Right ventricle myocardium superior (tissue), 1 donor: ENCODE results near the gene GLB1L3. TPM values are rescaled to one million over a fixed set of nuclear protein-coding genes. Genes with fewer than 3 reads are reported as not detected.
"Not testable (repeated sequence)": the region's sequence is repeated elsewhere in the genome, so short reads cannot be mapped to it uniquely, and the experiment has no call there.

Source experiments
- ATAC-seq: fragments of 200-7000 bp; cut with Tn5 transposase; one replicate; pipeline ENCODE4 v1.9.1; 2020; ENCODE audit warnings: mild to moderate bottlenecking; ENCODE audit not compliant: poor library complexity
- DNase-seq: peaks from one replicate; pipeline ENCODE4 v3.0.0-alpha.2; 2020
- intact Hi-C: fragments of 100-400 bp; cut with DNase I; formaldehyde crosslinking; loops from one replicate; pipeline ENCODE4 v1.11.2; 2022
- total RNA-seq: library from RNA; stranded (reverse); fragmentation: NEBNext Ultra II Directional; extraction: Animal tissue kit (Norgen Biotek cat#: 25700); gene quantifications from one replicate; pipeline ENCODE4 v1.2.1, GENCODE V29; 2021
- donor health status: DM: no; HTN: yes; CAD: no; lungs with severe emphysema.

The GLB1L3 gene
- total RNA-seq, 1 donor from 2014 or later = not detected

DNA sequence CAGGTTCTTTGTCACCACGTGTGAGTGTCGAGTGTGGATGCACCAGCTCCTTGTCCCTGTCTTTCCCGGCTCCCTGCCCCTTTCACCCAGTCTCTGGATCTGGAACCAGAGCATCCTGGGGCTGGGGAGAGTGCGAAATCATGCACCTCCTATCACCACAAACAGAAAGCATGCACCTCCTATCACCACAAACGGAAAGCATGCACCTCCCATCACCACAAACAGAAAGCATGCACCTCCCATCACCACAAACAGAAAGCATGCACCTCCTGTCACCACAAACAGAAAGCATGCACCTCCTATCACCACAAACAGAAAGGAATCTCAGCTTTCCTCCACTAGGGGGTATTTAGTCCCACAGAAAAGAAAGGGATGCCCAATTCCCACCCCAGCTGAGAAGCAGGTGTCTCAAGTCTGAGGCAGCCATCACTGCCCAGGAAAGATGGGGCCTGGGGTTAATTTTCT lies 5.9 kb upstream of the GLB1L3 start:
- DNase-seq (no peak), ATAC-seq (no peak)
- intact Hi-C loops = no loop called here

DNA sequence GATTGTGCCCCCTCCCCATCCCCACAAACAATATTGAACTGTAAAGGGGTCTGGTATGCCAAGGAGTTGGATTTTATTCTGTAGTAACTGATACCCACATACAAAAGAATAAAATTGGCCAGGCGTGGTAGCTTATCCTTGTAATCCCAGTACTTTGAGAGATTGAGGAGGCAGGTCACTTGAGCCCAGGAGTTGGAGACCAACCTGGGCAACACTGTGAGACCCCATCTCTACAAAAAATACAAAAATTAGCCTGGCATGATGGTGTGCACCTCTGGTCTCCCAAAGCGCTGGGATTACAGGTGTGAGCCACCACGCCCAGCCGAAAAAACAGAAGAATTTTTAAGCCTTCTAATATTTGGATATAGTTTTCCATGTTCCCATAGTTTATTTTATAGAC lies 4.2 kb upstream of the GLB1L3 start:
- intact Hi-C loops = no loop called here
- DNase-seq = no peak
- no peak for ATAC-seq

GRCh38 chr11:134272381-134273316 lies 3.5 kb upstream of the GLB1L3 start:
- DNase-seq = peak; percentile 48
- peak; percentile 65 for ATAC-seq

DNA sequence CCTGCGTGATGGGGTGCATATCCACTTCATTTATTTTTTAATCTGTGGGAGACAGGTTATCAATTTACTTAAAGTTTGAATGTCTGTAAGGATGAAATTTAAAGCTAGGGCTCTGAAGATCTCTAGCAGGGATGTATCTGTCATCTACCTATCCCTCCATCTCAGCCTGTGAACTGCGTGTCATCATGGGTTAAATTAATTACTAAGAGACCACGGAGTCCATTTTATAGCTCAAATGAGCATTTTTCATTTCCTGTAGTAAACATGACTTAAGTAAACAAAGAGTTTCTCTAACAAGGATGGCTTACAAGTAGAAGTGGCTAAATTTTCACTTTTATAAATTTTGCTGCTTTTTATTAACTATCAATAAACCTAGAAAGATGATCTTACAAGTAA lies 2.9 kb upstream of the GLB1L3 start:
- no peak for DNase-seq
- ATAC-seq = no peak
- intact Hi-C loops = no loop called here

More at GRCh38 chr11:134272381-134273316, 3.5 kb upstream of the GLB1L3 start:
- intact Hi-C loops = no loop called here

- intact Hi-C loops = no loop called here
- ATAC-seq (no peak), DNase-seq (no peak)
These were observed 1.0 kb upstream of the GLB1L3 start for GRCh38 chr11:134275188-134275533.

DNA sequence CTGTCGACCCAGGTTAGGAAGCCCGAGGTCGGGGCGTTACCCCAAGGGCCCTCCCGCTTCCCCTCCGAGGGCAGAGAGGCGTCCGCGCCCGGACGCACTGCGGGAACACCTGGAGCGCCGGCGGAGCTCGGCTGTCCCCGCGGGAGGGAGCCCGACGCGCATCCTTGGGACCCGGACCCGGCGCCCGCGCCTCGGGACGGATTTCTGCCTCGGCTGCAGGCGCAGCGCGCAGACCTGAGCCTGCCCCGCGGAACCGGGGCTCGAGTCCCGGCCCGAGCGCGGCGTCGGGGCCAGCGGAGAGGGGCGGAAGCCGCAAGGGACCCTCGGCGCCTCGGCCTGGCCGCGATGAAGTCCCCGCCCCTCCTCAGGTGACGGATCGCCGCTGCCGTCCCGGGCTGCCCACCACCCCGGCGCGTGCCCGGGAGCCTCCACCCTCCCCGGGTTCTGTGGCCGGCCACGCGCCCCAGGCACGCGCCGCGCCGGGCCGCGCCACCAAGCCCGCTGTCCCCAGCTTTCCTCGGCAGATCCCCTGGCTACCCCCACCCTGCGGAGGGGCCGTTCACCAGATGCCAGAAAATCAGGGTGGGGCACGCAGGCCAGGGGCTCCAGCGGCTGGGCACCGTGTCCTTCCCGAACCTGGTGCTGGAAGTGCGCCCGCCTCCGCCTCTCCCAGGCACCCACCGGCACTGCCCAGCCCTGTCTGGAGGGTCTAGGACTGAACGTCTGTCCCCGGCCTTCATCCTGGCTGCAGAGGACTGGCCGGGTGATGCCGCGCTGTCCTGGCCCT lies 410 bp downstream of the GLB1L3 start:
- intact Hi-C loops = no loop called here
- DNase-seq = no peak
- ATAC-seq = peak; percentile 10

DNA sequence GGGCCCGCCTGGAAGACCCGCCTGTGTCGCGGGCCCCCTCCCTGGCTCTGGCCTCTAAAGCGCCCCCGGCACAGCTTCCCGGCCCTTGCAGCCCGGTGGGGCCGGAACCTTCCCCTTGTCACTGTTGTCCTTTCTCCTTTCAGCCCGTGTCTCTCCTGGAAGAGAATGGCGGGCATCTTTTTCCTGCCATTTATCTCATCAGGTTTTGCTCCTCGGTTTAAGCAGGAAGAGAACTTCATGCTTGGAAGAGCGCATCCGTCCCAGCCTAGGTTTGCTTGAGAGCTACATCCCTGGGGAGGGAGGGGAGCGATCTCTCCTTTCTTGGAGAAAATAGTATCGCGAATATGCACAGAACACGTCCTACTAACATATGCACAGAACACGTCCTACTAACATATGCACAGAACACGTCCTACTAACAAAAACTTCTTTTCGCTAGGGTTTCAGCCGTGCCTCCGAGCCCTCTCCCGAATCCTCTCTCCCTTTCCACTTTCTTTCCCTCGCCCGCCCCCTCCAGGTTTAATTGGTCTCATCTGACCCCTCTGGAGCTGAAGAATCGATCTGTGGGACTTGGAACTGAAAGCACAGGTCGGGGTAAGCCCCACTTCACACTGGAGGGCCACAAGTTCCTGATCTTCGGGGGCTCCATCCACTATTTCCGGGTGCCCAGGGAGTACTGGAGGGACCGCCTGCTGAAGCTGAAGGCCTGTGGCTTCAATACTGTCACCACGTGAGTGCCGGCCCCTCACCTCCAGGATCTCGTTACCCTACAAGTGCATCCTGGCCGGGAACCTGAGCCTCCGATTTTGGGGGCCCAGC lies 1.2 kb downstream of the GLB1L3 start:
- intact Hi-C loops = no loop called here
- ATAC-seq (no peak), DNase-seq (no peak)

DNA sequence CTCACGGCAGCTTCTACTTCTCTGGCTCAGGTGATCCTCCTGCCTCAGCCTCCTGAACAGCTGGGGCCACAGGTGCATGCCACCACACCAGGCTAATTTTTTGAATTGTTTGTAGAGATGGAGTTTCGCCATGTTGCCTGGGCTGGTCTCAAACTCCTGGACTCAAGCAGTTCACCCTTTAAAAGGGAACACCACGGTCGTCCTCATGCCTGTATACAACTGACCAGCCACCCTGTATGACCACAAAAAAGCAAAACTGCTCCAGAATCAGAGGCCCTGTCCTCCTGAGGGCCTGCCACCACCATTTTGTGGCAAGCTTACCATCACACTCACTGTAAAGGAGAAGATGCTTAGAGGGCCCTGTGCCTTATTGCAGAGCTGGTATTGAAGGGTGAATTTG lies 2.2 kb downstream of the GLB1L3 start:
- intact Hi-C loops = no loop called here
- ATAC-seq (no peak), DNase-seq (no peak)

- intact Hi-C loops, ATAC-seq, DNase-seq: not testable (repeated sequence)
These were observed 5.5 kb downstream of the GLB1L3 start for GRCh38 chr11:134281635-134282034.

DNA sequence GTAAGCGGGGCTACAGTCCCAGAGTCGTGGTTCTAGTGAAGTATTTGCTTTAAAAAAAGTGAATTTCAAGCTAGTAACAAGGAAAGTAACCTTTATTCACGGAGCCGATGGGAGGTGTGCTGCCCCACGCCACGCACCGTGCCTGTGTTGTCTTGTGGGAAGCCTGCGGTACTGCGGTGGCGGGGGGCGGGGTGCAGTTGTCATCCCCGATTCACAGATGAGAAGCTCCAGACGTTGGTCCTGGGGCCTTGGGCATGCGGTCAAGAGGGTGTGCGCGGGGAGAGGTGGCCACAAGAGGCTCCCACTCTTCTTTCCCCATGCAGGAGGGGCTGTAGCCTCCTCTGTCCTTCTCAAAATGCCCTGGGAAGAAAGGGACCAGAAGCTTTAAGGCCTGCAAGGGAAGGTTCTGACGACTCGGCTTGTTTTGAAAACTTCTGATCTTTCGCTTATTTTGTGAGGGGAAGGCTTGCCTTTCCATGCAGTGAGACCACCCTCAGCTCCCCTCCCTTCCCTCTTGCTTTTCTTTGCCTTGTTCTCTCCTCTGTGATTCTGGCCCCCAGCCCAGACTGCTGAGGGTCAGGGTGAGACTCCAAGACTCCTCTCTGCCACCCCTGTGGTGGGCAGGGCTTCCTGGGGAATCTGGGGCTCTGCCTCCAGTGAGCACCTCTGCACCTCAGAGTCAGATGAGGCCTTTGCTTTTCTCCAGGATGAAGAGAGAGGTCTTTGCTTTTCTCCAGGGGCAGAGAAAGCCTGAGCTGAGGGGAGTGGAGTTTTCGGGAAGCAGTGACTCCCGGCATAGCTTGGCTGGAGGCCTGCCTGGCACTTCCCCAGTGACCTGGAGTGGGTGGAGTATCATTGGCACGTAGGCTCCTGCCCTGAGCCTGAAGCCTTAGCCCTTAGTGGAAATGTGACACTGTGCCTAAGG lies 6.2 kb downstream of the GLB1L3 start:
- peak; percentile 50 for DNase-seq
- intact Hi-C loops = no loop called here
- peak; percentile 88 for ATAC-seq

- DNase-seq = no peak
- ATAC-seq = no peak
- intact Hi-C loops = no loop called here
These were observed 7.5 kb downstream of the GLB1L3 start for GRCh38 chr11:134283461-134284230.

- intact Hi-C loops, DNase-seq, ATAC-seq: not testable (repeated sequence)
These were observed 8.2 kb downstream of the GLB1L3 start for GRCh38 chr11:134284349-134284748.

DNA sequence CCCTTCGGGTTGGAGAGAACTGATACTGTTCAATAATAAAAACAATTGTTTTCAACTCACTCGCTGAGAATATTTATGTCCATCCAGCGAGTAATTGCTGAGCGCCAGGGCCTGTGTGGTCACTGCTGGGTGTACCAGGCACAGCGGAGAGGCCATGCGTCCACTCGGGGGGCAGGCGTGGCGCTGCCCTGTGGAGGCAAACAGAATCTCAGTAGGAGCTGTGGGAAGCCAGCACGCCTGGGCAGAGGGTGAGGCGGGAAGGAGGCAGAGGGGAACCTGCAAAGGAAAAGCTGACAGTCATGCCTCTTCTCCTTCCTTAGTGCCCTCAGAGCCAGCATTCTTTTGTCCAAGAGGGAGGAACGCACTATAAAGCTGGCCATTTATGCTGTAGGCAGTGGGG lies 11.4 kb downstream of the GLB1L3 start:
- DNase-seq (no peak), ATAC-seq (no peak)
- intact Hi-C loops = no loop called here

- intact Hi-C loops = no loop called here
- no peak for ATAC-seq
- DNase-seq = no peak
These were observed 12.3 kb downstream of the GLB1L3 start for GRCh38 chr11:134288486-134288885.

GRCh38 chr11:134289167-134289566 lies 13.0 kb downstream of the GLB1L3 start:
- intact Hi-C loops = no loop called here
- DNase-seq = no peak

DNA sequence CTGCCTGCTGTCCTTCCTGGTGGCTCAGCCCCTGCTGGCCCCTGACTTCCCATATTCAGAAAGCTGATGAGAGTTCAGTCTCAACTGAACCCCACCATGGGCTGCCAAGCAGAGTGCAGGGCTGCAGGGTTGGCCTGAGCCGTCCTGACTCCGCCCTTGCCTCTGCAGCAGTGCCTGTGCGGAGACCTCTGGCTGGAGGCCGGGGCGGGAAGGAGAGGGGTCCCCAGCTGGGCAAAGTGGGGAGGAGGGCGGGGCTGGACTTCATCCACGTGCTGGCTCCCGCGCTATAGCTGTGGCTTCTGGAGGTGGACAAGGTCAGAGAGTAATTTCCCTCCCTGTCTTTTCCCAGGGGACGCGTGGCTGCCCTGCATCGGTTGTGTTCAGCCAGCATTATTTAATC lies 13.6 kb downstream of the GLB1L3 start:
- peak; percentile 45 for ATAC-seq
- peak; percentile 57 for DNase-seq
- intact Hi-C loops = no loop called here

More at GRCh38 chr11:134289167-134289566, 13.0 kb downstream of the GLB1L3 start:
- ATAC-seq = no peak

DNA sequence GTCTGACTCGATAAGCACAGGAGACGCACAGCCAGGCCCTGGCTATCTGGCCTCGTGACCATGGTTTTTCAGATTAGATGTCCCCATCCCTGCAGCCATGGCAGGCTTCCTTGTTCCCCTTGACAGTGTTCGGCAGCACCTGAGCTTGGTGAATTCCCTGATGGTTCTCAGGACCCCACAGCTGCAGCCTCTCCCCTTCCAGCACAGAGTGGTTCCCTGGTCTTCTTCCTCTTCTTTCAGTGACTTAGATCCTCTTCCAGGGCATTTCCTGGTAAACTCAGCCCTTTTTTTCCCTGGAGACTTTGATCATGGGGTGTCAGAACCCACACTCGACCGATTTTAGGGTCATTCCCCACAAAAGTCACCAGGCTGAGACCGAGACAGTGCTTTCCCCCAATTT lies 14.5 kb downstream of the GLB1L3 start:
- ATAC-seq (no peak), DNase-seq (no peak)
- intact Hi-C loops = no loop called here
